ENCODE results near the gene UBTFL1.

GRCh38 chr11:90135016-90135415, 49.3 kb downstream of the UBTFL1 start:
- no peak for TF ChIP-seq CREB1 (IDR thresholded peaks at IDR 0.05; ENCODE audit: low read depth)
- TF ChIP-seq YY1 (IDR thresholded peaks at IDR 0.05; ENCODE audit: low read depth) = no peak
- TF ChIP-seq ZBTB7A (IDR thresholded peaks at IDR 0.05; ENCODE audit: low read depth) = no peak
- TF ChIP-seq RAD21 (IDR thresholded peaks at IDR 0.05; ENCODE audit: low read depth) = no peak
